Kidney (tissue), 14 donors: ENCODE measurements around the gene OSBPL9. TPM values are rescaled to one million over a fixed set of nuclear protein-coding genes. Genes with fewer than 3 reads are reported as not detected.
"Not testable (repeated sequence)": the region's sequence is repeated elsewhere in the genome, so short reads cannot be mapped to it uniquely, and the experiment has no call there.

ENCODE experiments used
- DNase-seq, 5 donors: peaks; one replicate each; pipeline ENCODE4 v3.0.0-alpha.2; 2013 to 2020
- FAIRE-seq: peaks from 2 replicates; lab custom pipeline; 2012; peaks lifted over from hg19 to GRCh38; lab: Jason Lieb, UNC
- H3K27ac ChIP-seq, 2 donors: one replicate each; pipeline ENCODE4 v1.7.0; 2013; ENCODE audit warnings: low read depth in 2 of 2, low read length in 2 of 2, inconsistent platforms in 1 of 2
- H3K27me3 ChIP-seq: one replicate; pipeline ENCODE4 v1.7.1; 2013; ENCODE audit warnings: low read length, inconsistent platforms; ENCODE audit not compliant: control insufficient read depth, insufficient read depth
- H3K36me3 ChIP-seq, 3 donors: one replicate each; pipeline versions ENCODE4 v1.7.0 to v1.7.1; 2013; ENCODE audit warnings: low read length in 3 of 3, control low read depth in 1 of 3, inconsistent platforms in 1 of 3; ENCODE audit not compliant: insufficient read depth in 3 of 3, control insufficient read depth in 2 of 3
- H3K4me1 ChIP-seq, 3 donors: one replicate each; pipeline versions ENCODE4 v1.7.0 to v1.7.1; 2013; ENCODE audit warnings: low read length in 3 of 3, inconsistent platforms in 1 of 3, low read depth in 1 of 3; ENCODE audit not compliant: control insufficient read depth in 2 of 3, insufficient read depth in 2 of 3
- H3K4me3 ChIP-seq, 3 donors: one replicate each; pipeline versions ENCODE4 v1.7.0 to v1.8.1; 2013; ENCODE audit warnings: low read length in 3 of 3, control low read depth in 1 of 3, inconsistent platforms in 1 of 3
- H3K9ac ChIP-seq, 3 donors: one replicate each; pipeline versions ENCODE4 v1.7.0 to v1.7.1; 2013; ENCODE audit warnings: low read length in 3 of 3, control low read depth in 1 of 3, inconsistent platforms in 1 of 3
- H3K9me3 ChIP-seq, 3 donors: one replicate each; pipeline versions ENCODE4 v1.7.0 to v1.7.1; 2013; ENCODE audit warnings: low read length in 3 of 3, control low read depth in 1 of 3, inconsistent platforms in 1 of 3; ENCODE audit not compliant: control insufficient read depth in 2 of 3, insufficient read depth in 1 of 3
- intact Hi-C: fragments of 100-400 bp; cut with DNase I; formaldehyde crosslinking; loops from one replicate; pipeline ENCODE4 v1.11.1; 2022
- polyA plus RNA-seq: library from polyadenylated mRNA; stranded (reverse); fragments of 350-450 nt; fragmentation: Illumina TruSeq; extraction: RNeasy Lipid Tissue Mini Kit (QIAGEN cat#74804); gene quantifications from one replicate; pipeline ENCODE4 v1.2.3, GENCODE V29; 2014; ENCODE audit warnings: low read depth, low replicate concordance; ENCODE audit not compliant: insufficient read depth
- total RNA-seq: library from RNA; stranded (reverse); fragmentation: NEBNext Ultra II Directional; extraction: Animal tissue kit (Norgen Biotek cat#: 25700); gene quantifications from one replicate; pipeline ENCODE4 v1.2.1, GENCODE V29; 2021
- TF ChIP-seq, protein P1 (sequence below): IDR thresholded peaks from 3 replicates; pipeline ENCODE4 v1.5.1; 2012; ENCODE audit warnings: mild to moderate bottlenecking, moderate library complexity, borderline replicate concordance; ENCODE audit not compliant: insufficient read depth; ENCODE audit errors: extremely low read depth
- donor health status: control.
- donor health status: control.
- donor health status: control.
- donor health status: control.
- donor health status: control.
- donor health status: DM: yes; HTN: yes; CAD: no.
- donor health status: Normal renal cell carcinoma (clear cell type).

OSBPL9 gene
- total and polyA plus RNA-seq, 2 donors from 2014 or later: 73.2 to 76.6 TPM

DNA sequence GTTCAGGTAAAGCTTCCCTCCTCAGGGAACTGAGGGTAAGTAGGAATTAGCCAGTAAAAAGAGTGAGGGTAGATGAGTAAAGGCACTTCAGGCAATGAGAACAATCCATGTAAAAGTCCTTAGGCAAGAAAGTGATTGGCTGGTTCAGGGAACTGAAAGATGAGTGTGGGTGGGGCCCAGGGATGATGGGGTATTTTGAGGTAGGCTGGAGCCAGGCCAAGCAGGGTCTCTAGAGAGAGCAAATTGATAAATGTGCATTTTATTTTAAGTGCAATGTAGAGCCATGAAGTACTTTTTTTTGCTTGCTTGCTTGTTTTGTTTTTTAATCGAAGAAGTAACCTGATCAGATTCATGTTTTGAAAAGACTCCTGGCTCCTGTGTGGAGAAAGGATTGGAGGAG is 26.5 kb downstream of the OSBPL9 start:
- Histone ChIP-seq H3K36me3 (no peaks in the 10 kb centered on the region), H3K27ac (no peak overlapping the region), H3K27me3 (no peaks in the 10 kb centered on the region), H3K9ac (no peak overlapping the region), H3K9me3 (no peaks in the 10 kb centered on the region), H3K4me3 (no peak overlapping the region), H3K4me1 (peaks cover 0 to 3% (median 3%) of the 10 kb centered on the region in 3 donors)
- FAIRE-seq (no peak), DNase-seq (no peak)
- TF ChIP-seq, protein P1, sequence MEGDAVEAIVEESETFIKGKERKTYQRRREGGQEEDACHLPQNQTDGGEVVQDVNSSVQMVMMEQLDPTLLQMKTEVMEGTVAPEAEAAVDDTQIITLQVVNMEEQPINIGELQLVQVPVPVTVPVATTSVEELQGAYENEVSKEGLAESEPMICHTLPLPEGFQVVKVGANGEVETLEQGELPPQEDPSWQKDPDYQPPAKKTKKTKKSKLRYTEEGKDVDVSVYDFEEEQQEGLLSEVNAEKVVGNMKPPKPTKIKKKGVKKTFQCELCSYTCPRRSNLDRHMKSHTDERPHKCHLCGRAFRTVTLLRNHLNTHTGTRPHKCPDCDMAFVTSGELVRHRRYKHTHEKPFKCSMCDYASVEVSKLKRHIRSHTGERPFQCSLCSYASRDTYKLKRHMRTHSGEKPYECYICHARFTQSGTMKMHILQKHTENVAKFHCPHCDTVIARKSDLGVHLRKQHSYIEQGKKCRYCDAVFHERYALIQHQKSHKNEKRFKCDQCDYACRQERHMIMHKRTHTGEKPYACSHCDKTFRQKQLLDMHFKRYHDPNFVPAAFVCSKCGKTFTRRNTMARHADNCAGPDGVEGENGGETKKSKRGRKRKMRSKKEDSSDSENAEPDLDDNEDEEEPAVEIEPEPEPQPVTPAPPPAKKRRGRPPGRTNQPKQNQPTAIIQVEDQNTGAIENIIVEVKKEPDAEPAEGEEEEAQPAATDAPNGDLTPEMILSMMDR: no peak
- intact Hi-C loops: no loop called here

DNA sequence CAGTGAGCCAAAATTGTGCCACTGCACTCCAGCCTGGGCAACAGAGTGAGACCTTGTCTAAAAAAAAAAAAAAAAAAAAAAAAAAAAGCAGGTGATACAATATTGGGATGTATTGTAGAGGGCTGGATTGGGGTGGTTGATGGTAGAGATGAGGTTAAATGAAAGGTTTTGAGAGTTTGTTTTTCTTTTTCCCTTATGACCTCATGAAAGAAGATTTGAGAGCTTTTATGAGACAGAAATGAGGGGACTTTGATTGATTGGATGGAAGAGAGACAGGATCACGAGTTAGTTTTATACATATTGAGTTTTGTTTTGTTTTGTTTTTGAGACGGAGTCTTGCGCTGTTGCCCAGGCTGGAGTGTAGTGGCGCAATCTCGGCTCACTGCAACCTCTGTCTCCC is 27.1 kb downstream of the OSBPL9 start:
- no peak for FAIRE-seq
- Histone ChIP-seq H3K4me3 (no peak overlapping the region), H3K9ac (no peak overlapping the region), H3K4me1 (peaks cover 0 to 3% (median 3%) of the 10 kb centered on the region in 3 donors), H3K27ac (no peak overlapping the region), H3K27me3 (no peaks in the 10 kb centered on the region), H3K36me3 (no peaks in the 10 kb centered on the region), H3K9me3 (no peaks in the 10 kb centered on the region)
- DNase-seq: no peak
- intact Hi-C loops: no loop called here
- TF ChIP-seq, protein P1: no peak

GRCh38 chr1:51644533-51645197 is 27.8 kb downstream of the OSBPL9 start:
- TF ChIP-seq, protein P1: no peak
- intact Hi-C loops: no loop called here
- Histone ChIP-seq H3K4me1 (peaks cover 0 to 3% (median 3%) of the 10 kb centered on the region in 3 donors), H3K27me3 (no peaks in the 10 kb centered on the region), H3K36me3 (no peaks in the 10 kb centered on the region), H3K27ac (no peak overlapping the region), H3K4me3 (no peak overlapping the region), H3K9ac (no peak overlapping the region), H3K9me3 (no peaks in the 10 kb centered on the region)
- no peak for FAIRE-seq
- DNase-seq: no peak

GRCh38 chr1:51646592-51646991 is 29.7 kb downstream of the OSBPL9 start:
- H3K4me3 ChIP-seq, H3K9ac ChIP-seq, H3K9me3 ChIP-seq, H3K36me3 ChIP-seq, H3K27ac ChIP-seq, DNase-seq, FAIRE-seq, intact Hi-C loops, H3K27me3 ChIP-seq, H3K4me1 ChIP-seq: not testable (repeated sequence)
